Measurements from ENCODE around the gene SPEG.

The SPEG gene

GRCh38 chr2:219455581-219455980 is 20.9 kb downstream of the SPEG start:
- DNase-seq (ENCODE audit: insufficient read length, low spot score) = no peak
- FAIRE-seq = no peak
- no peak for TF ChIP-seq PAX5 (IDR thresholded peaks at IDR 0.05; ENCODE audit: insufficient read depth, low read length, severe bottlenecking)
- TF ChIP-seq SPI1 (IDR thresholded peaks at IDR 0.05; ENCODE audit: low read depth, low read length) = no peak
- TF ChIP-seq POLR2AphosphoS5 (IDR thresholded peaks at IDR 0.05; ENCODE audit: low read depth, low read length) = no peak
- no peak for TF ChIP-seq POLR2A (IDR thresholded peaks at IDR 0.05; ENCODE audit: low read depth, low read length)
- no peak for TF ChIP-seq POU2F2 (IDR thresholded peaks at IDR 0.05; ENCODE audit: low read depth, low read length)
- TF ChIP-seq TAF1 (IDR thresholded peaks at IDR 0.05; ENCODE audit: low read depth, low read length) = no peak

GRCh38 chr2:219457784-219458369 is 23.2 kb downstream of the SPEG start:
- no peak for DNase-seq (ENCODE audit: insufficient read length, low spot score)
- no peak for FAIRE-seq
- TF ChIP-seq POU2F2 (IDR thresholded peaks at IDR 0.05; ENCODE audit: low read depth, low read length) = no peak
- TF ChIP-seq PAX5 (IDR thresholded peaks at IDR 0.05; ENCODE audit: insufficient read depth, low read length, severe bottlenecking) = no peak
- no peak for TF ChIP-seq TAF1 (IDR thresholded peaks at IDR 0.05; ENCODE audit: low read depth, low read length)
- no peak for TF ChIP-seq POLR2A (IDR thresholded peaks at IDR 0.05; ENCODE audit: low read depth, low read length)
- TF ChIP-seq POLR2AphosphoS5 (IDR thresholded peaks at IDR 0.05; ENCODE audit: low read depth, low read length) = no peak
- TF ChIP-seq SPI1 (IDR thresholded peaks at IDR 0.05; ENCODE audit: low read depth, low read length) = no peak

- no peak for FAIRE-seq
- DNase-seq (ENCODE audit: insufficient read length, low spot score) = no peak
- TF ChIP-seq POU2F2 (IDR thresholded peaks at IDR 0.05; ENCODE audit: low read depth, low read length) (no peak), PAX5 (IDR thresholded peaks at IDR 0.05; ENCODE audit: insufficient read depth, low read length, severe bottlenecking) (no peak), POLR2AphosphoS5 (IDR thresholded peaks at IDR 0.05; ENCODE audit: low read depth, low read length) (no peak), SPI1 (IDR thresholded peaks at IDR 0.05; ENCODE audit: low read depth, low read length) (no peak), POLR2A (IDR thresholded peaks at IDR 0.05; ENCODE audit: low read depth, low read length) (no peak), TAF1 (IDR thresholded peaks at IDR 0.05; ENCODE audit: low read depth, low read length) (no peak)
Measured at GRCh38 chr2:219458996-219459395, 24.4 kb downstream of the SPEG start.

GRCh38 chr2:219459460-219460311 is 25.0 kb downstream of the SPEG start:
- TF ChIP-seq POLR2AphosphoS5 (IDR thresholded peaks at IDR 0.05; ENCODE audit: low read depth, low read length) (no peak), TAF1 (IDR thresholded peaks at IDR 0.05; ENCODE audit: low read depth, low read length) (no peak)
- DNase-seq (ENCODE audit: insufficient read length, low spot score) (peak; percentile 77), FAIRE-seq (peak; percentile 90)

- FAIRE-seq (no peak), DNase-seq (ENCODE audit: insufficient read length, low spot score) (no peak)
- TF ChIP-seq SPI1 (IDR thresholded peaks at IDR 0.05; ENCODE audit: low read depth, low read length) = no peak
- no peak for TF ChIP-seq PAX5 (IDR thresholded peaks at IDR 0.05; ENCODE audit: insufficient read depth, low read length, severe bottlenecking)
- TF ChIP-seq POLR2A (IDR thresholded peaks at IDR 0.05; ENCODE audit: low read depth, low read length) = no peak
- TF ChIP-seq TAF1 (IDR thresholded peaks at IDR 0.05; ENCODE audit: low read depth, low read length) = no peak
- TF ChIP-seq POLR2AphosphoS5 (IDR thresholded peaks at IDR 0.05; ENCODE audit: low read depth, low read length) = no peak
- TF ChIP-seq POU2F2 (IDR thresholded peaks at IDR 0.05; ENCODE audit: low read depth, low read length) = no peak
Measured at GRCh38 chr2:219460424-219460926, 25.8 kb downstream of the SPEG start.

GRCh38 chr2:219461047-219461514 is 26.4 kb downstream of the SPEG start:
- TF ChIP-seq POU2F2 (IDR thresholded peaks at IDR 0.05; ENCODE audit: low read depth, low read length) (no peak), TAF1 (IDR thresholded peaks at IDR 0.05; ENCODE audit: low read depth, low read length) (no peak), SPI1 (IDR thresholded peaks at IDR 0.05; ENCODE audit: low read depth, low read length) (no peak), POLR2A (IDR thresholded peaks at IDR 0.05; ENCODE audit: low read depth, low read length) (no peak)
- DNase-seq (ENCODE audit: insufficient read length, low spot score) = no peak
- no peak for FAIRE-seq

GRCh38 chr2:219461669-219462068 is 27.0 kb downstream of the SPEG start:
- FAIRE-seq = no peak
- no peak for DNase-seq (ENCODE audit: insufficient read length, low spot score)
- no peak for TF ChIP-seq POU2F2 (IDR thresholded peaks at IDR 0.05; ENCODE audit: low read depth, low read length)
- TF ChIP-seq POLR2A (IDR thresholded peaks at IDR 0.05; ENCODE audit: low read depth, low read length) = no peak
- no peak for TF ChIP-seq TAF1 (IDR thresholded peaks at IDR 0.05; ENCODE audit: low read depth, low read length)

- TF ChIP-seq POU2F2 (IDR thresholded peaks at IDR 0.05; ENCODE audit: low read depth, low read length) = no peak
- no peak for TF ChIP-seq SPI1 (IDR thresholded peaks at IDR 0.05; ENCODE audit: low read depth, low read length)
- no peak for DNase-seq (ENCODE audit: insufficient read length, low spot score)
- FAIRE-seq = no peak
Measured at GRCh38 chr2:219462349-219462748, 27.7 kb downstream of the SPEG start.

- TF ChIP-seq PAX5 (IDR thresholded peaks at IDR 0.05; ENCODE audit: insufficient read depth, low read length, severe bottlenecking) = no peak
- TF ChIP-seq SPI1 (IDR thresholded peaks at IDR 0.05; ENCODE audit: low read depth, low read length) = no peak
- no peak for TF ChIP-seq POLR2AphosphoS5 (IDR thresholded peaks at IDR 0.05; ENCODE audit: low read depth, low read length)
- no peak for TF ChIP-seq POU2F2 (IDR thresholded peaks at IDR 0.05; ENCODE audit: low read depth, low read length)
- TF ChIP-seq POLR2A (IDR thresholded peaks at IDR 0.05; ENCODE audit: low read depth, low read length) = no peak
- TF ChIP-seq TAF1 (IDR thresholded peaks at IDR 0.05; ENCODE audit: low read depth, low read length) = no peak
- FAIRE-seq = no peak
- DNase-seq (ENCODE audit: insufficient read length, low spot score) = no peak
Measured at GRCh38 chr2:219464286-219465032, 29.8 kb downstream of the SPEG start.
